ENCODE measurements around the gene STK25.

STK25 gene

DNA sequence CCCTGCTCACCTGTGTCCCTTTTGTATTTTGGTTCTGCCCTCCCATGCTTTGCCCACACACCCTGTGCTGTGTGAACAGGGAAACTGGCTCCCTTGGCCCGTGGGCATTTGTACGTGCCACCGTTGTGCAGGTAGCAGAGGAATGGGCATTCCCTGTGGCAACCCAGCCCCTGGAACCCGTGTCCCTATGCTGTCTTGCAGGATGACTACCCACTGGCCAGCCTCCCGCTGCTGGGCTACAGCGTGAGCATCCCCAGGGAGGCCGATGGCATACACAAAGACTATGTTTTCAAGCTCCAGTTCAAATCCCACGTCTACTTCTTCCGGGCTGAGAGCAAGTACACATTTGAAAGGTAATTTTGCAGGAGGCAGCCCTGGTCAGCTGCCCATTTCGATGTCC, 15.3 kb downstream of the STK25 start:
- no peak overlapping the region for H3K4me3 ChIP-seq (replicated peaks in 1 of 2; ENCODE audit: low read depth in 2 of 2, low read length in 2 of 2)
- TF ChIP-seq, protein P1, sequence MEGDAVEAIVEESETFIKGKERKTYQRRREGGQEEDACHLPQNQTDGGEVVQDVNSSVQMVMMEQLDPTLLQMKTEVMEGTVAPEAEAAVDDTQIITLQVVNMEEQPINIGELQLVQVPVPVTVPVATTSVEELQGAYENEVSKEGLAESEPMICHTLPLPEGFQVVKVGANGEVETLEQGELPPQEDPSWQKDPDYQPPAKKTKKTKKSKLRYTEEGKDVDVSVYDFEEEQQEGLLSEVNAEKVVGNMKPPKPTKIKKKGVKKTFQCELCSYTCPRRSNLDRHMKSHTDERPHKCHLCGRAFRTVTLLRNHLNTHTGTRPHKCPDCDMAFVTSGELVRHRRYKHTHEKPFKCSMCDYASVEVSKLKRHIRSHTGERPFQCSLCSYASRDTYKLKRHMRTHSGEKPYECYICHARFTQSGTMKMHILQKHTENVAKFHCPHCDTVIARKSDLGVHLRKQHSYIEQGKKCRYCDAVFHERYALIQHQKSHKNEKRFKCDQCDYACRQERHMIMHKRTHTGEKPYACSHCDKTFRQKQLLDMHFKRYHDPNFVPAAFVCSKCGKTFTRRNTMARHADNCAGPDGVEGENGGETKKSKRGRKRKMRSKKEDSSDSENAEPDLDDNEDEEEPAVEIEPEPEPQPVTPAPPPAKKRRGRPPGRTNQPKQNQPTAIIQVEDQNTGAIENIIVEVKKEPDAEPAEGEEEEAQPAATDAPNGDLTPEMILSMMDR (IDR thresholded peaks at IDR 0.05; ENCODE audit: low read depth, low read length) = no peak
- DNase-seq (ENCODE audit: low read depth in 2 of 2) = no peak

DNA sequence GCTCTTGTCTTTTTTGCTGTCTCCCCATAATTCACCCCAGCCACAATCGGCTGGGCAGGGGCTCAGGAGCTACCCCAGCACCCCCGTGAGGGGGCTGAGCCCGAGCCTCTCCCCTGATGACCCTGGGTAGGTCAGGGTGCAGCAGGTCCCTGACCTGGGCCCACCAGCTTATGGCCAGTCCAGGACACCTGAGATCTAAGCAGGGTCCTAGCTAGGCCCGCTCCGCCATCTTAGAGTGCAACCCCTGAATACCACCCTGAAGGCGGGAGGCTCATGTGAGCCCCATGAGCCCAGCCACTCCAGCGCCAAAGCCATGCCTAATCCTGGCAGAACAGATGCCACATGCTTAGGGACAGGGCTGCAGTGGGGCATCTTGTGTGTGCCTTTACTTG, 16.2 kb downstream of the STK25 start:
- TF ChIP-seq, protein P1 (IDR thresholded peaks at IDR 0.05; ENCODE audit: low read depth, low read length) = no peak
- DNase-seq (ENCODE audit: low read depth in 2 of 2) = no peak
- H3K4me3 ChIP-seq (replicated peaks in 1 of 2; ENCODE audit: low read depth in 2 of 2, low read length in 2 of 2) = no peak overlapping the region

DNA sequence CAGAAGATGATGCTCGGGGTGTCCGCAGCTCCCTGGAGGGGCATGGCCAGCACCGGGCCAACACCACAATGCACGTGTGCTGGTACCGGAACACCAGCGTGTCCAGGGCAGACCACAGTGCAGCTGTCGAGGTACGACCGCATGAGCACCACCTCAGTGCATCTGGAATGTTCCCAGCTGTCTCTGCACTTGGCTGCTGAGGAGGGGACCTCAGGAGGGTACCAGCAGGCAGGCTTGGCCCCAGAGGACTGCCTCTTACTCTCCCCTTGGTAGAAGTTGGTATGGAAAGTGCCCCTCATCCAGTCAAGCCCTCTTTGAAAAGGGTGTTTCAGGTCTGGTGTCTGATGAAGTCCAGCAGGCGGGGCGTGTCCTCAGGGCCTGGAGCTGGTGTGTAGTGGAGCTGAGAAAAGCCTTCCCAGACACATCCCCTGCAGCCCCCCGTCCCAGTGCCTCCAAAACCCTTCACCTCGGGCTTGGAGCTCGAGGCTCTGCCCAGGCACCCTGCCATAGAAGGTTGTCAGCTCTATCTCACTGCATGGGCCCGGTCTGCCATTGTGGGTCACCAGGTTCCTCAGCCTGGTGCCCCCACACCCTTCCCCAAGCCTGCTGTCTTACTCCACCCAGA, 16.7 kb downstream of the STK25 start:
- TF ChIP-seq, protein P1 (IDR thresholded peaks at IDR 0.05; ENCODE audit: low read depth, low read length) = no peak
- no peak for DNase-seq (ENCODE audit: low read depth in 2 of 2)
- no peak overlapping the region for H3K4me3 ChIP-seq (replicated peaks in 1 of 2; ENCODE audit: low read depth in 2 of 2, low read length in 2 of 2)

DNA sequence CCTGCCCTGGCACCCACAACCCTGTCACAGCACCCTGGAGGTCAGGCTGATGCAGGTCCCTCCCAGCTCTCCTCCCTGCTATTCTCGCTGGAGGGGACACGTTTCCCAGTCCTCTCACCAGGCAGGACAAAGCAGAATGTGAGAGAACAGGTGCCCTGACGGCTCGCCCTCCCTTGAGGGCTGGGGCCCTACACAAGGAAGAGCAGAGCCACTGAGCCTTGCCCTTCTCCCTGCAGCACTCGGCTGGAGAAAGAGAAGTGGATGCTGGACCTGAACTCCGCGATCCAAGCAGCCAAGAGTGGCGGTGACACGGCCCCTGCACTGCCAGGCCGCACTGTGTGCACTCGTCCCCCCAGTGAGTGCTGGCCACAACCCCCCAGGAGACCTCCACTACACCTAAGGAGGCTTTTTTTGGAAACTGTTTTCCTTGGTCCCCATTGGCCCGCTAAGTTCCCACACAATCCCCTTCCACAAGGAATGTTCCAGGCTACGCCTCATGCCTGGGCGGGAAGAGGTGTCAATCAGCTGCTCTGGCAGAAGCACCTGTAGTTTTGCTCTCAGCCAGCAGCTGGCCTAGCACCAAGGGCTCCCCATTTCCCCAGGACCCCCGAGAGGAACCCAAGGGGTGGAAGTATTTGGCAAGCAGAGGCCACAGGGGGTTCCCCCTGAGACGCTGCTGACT, 17.4 kb downstream of the STK25 start:
- no peak for DNase-seq (ENCODE audit: low read depth in 2 of 2)
- no peak overlapping the region for H3K4me3 ChIP-seq (replicated peaks in 1 of 2; ENCODE audit: low read depth in 2 of 2, low read length in 2 of 2)
- TF ChIP-seq, protein P1 (IDR thresholded peaks at IDR 0.05; ENCODE audit: low read depth, low read length) = no peak

DNA sequence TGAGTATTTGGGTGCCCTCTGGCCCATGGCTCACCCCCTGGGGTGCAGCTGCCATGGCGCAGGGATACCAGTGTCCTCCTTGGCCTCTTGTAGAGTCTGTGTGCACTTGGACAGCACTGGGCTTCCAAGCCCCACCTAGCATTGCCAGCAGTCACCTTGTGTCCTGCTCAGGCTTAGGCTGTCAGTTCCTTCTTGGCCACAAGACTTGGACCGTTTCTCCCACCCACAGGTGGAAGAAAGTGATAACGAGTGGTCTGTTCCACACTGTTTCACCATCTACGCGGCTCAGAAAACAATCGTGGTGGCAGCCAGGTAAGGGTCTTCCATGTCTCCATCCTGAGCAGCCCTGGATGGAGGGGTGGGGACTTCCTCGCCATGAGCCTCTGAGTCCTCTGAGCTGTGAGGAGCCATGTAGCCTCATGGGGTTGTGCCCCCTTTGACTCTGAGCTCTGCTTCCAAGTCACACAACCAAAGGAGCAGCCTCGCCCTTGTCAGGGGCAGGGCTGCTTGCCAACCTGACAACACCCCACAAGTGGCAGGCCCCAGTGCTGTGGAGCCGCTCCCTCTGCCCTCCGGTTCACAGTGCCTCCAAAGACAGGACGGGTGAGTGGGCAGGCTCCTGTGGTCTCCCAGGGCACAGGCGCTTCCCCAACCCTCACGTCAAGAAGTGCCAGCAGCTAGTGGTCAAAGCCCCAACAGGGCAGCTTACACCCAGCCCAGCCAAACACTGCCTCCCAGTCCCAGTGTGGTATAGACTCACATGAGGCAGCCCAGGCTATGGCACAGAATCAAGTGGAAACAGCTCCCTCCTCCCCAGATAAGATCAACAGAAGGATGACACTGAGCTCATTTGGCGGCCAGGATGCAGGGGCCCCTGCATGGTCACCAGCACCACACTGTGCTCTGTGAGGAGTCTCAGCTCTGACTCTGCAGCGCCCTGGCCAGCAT, 18.4 kb downstream of the STK25 start:
- TF ChIP-seq, protein P1 (IDR thresholded peaks at IDR 0.05; ENCODE audit: low read depth, low read length) = no peak
- DNase-seq (ENCODE audit: low read depth in 2 of 2) = no peak
- H3K4me3 ChIP-seq (replicated peaks in 1 of 2; ENCODE audit: low read depth in 2 of 2, low read length in 2 of 2) = no peak overlapping the region

DNA sequence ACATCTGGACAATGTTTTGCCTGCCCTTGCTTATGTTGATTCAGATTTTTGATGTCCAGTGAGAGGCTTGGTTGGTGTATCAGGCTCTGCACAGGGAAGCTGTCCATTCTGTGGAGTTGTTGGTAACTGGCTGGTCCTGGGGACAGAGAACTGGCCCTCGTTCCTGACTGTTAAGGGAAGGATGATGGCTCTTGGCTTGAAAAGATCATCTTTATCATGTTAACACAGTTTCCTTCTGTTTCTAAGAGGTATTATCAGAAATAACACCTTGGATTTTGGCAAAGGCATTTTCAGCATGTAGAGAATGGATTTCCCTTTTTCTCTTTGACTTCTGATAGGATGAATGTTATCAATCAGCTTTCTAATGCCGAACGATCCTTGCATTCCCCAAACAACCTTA, 19.3 kb downstream of the STK25 start:
- TF ChIP-seq, protein P1 (IDR thresholded peaks at IDR 0.05; ENCODE audit: low read depth, low read length) = no peak
- no peak for DNase-seq (ENCODE audit: low read depth in 2 of 2)
- H3K4me3 ChIP-seq (replicated peaks in 1 of 2; ENCODE audit: low read depth in 2 of 2, low read length in 2 of 2) = no peak overlapping the region
